ENCODE results near the gene C2orf68.

GRCh38 chr2:85649201-85650190 is 37.6 kb upstream of the C2orf68 start:
- no peak for TF ChIP-seq CTCF (IDR thresholded peaks at IDR 0.05)
- no peak for TF ChIP-seq POLR2A (IDR thresholded peaks at IDR 0.05)

All from thyroid gland (tissue), 4 donors.